NCI-H1105 (cell line): Measurements from ENCODE around the gene UPK3B.
"Not testable (repeated sequence)": the region's sequence is repeated elsewhere in the genome, so short reads cannot be mapped to it uniquely, and the experiment has no call there.

Experiments
- DNase-seq: peaks from one replicate; lab custom pipeline; 2025; lab: John Stamatoyannopoulos, UW

Gene UPK3B

DNA sequence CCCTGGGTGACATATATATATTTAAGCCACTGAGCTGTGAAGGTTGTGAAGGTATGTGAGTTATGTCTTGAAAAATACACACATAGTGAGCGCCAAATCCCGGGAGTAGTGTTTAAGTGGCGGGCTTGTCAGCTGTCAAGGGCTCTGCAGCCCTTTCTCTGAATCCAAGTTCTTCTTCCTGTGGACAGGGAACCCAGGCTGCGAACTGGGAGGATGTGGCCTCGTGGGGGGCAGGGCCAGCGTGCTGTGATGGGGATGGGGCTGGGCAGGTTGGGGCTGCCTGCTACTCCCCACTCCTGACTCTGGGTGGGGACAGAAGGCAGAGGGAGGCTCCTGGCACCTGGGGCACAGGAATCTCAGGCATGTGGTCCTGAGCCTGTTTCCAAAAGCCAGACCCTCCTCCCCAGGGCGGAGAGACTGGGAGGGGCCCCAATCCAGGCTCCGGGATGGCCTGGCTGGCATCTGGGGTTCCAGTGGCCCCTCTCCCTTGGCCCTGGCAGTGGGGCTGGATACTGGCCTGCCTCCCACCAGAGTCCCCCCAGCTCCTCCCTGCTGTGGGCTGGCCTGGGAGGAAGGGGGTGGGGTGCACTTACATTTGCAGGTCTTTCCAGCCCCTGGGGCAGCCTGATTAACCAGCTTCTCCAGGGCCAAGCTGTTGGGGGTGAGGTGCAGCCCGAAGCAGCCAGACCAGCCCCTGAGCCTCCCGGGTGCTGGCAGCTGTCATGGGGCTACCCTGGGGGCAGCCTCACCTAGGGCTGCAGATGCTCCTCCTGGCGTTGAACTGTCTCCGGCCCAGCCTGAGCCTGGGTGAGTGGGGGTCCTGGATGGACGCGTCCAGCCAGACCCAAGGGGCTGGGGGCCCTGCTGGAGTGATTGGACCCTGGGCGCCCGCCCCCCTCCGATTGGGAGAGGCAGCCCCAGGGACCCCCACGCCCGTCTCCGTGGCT lies at the start of gene UPK3B:
Gene UPK3B (plus strand): TSS at position 622 of the 947 bp plus-strand sequence. CDS start 101 bp downstream, at position 723.
- no peak for DNase-seq

DNA sequence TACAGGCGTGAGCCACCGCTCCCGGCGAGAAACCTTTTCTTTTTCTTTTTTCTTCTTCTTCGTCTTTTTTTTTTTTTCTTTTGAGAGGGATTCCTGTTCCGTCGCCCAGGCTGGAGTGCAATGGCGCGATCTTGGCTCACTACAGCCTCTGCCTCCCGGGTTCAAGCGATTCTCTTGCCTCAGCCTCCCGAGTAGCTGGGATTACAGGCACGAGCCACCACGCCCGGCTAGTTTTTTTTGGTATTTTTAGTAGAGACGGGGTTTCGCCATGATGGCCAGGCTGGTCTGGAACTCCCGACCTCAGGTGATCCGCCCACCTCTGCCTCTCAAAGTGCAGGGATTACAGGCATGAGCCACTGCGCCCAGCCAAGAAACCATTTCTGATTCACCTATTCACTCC lies 49.6 kb upstream of the UPK3B start:
- not testable (repeated sequence) for DNase-seq

DNA sequence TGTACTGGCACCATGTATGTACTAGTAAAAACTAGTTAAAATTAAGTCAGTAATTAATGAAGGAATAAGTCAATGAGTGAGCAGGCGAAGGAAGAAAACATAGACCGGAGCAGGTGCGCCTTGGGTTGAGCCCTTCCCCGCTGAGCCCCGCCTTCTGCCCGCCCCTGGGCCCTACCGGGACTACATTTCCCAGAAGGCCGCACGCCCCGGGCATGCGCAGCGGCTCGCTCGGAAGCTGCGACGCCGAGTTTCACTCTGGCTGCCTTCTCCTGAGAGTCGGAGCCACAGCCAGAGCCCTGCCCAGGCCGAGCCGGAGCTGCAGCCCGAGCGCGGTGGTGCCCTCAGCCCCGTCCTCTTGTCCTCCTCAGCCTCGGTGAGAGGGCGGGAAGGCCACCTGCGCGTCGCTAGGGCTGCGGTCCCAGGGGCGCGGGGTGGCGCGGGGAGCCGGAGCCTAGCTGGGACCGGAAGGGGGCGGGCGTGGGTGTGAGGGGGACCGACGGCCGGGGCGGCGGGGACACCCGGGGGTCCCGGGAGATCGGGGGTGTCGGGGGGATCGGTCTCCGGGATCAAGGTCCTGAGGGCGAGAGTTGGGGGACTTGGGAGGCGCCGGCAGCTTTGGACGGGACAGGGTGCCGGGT lies 48.8 kb upstream of the UPK3B start, which contains the start of gene DTX2:
Gene DTX2 (plus strand): TSS at position 246 of the 638 bp plus-strand sequence. CDS start 18,801 bp downstream, outside the sequence.
- DNase-seq = not testable (repeated sequence)

DNA sequence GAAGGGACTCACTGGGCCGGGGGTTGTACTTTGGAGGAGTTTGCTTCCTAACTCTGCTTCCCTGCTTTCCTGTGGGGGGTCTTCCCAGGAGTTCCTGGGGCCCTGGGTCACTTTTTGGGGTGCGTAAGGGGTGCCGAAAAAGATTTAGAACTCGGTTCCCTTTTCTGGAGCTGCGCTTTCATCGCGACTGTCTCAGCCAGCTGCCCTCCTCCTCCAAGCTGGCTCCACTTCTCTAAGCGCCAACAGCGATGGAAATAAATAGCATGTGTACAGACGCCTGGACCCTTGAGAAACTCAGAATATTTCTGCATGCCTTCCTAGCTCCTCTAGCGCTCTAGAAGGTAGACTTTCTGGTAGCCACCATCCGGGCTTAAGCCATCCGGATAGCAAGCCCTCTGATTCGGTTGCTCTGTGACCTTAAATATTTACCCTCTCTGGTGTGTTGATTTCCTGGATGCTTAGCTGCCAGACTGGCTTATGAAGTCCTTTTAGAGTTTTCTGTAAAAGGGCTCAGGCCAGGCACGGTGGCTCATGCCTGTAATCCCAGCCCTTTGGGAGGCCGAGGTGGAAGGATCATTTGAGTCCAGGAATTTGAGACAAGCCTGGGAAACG lies 48.0 kb upstream of the UPK3B start:
- DNase-seq = not testable (repeated sequence)

DNA sequence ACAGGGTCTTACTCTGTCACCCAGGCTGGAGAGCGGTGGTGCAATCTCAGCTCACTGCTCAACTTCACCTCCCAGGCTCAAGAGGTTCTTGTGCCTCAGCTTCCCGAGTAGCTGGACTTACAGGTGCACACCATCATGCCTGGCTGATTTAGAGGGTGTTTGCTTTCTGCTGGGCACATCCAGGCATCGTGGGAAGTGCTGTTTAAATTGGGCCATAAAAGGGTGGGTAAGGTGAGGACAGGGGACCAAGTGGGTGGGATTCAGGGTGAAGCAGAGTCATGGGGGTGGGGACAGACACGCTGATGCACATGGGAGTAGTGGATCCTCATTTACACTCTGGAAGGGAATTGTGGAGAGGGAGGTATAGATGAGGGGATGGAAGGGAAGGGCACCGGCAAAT lies 45.4 kb upstream of the UPK3B start:
- not testable (repeated sequence) for DNase-seq

DNA sequence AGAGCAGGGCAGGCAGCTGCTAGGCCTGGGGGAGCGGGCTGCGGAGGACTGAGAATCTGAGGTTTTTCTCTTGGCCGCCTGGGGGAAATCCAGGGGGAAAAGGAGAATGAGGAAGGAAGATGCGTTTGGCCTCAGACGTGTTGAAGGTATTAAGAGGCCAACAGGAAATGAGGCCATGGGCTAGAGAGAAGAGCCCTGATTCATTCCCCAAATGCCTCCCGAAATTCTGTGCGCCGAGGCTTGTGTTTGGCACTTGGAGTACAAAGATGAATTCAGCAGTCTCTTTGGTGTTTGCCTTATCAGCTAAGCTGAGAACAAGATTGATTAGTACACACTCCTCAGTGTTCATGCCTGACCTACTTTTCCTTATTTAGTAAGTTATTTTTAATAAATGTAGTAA lies 44.4 kb upstream of the UPK3B start:
- not testable (repeated sequence) for DNase-seq

DNA sequence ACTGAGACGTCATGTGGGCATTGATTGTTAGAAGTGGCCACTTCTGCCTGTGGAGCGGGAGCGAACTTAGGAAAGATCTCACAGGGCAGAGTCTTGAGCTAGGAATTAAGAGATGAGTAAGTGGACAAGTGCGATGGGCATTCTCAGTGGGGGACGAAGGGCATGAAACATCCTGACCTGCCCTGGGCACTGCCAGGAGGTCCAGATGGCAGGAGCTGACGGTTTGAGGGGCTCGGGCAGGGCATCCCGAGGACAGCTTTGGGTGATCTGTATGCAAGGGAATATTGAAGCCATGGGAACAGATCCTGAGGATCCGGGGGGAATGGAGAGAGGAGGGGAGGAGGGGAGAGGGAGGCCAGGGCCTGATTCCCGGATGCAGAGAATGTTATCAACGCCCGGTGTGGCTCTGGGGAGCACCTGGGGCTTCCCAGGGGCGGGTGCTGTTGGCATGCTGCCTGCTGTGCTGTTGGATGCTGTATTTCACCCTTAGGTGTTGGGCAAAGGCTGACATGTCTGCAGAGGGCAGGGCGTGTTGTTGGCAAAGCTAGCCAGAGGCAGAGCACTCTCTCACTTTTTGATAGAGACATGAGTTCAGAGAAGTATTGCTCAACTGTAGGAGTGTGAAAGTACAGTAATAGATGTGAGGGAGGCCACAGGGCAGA lies 42.5 kb upstream of the UPK3B start:
- DNase-seq = peak; percentile 41

DNA sequence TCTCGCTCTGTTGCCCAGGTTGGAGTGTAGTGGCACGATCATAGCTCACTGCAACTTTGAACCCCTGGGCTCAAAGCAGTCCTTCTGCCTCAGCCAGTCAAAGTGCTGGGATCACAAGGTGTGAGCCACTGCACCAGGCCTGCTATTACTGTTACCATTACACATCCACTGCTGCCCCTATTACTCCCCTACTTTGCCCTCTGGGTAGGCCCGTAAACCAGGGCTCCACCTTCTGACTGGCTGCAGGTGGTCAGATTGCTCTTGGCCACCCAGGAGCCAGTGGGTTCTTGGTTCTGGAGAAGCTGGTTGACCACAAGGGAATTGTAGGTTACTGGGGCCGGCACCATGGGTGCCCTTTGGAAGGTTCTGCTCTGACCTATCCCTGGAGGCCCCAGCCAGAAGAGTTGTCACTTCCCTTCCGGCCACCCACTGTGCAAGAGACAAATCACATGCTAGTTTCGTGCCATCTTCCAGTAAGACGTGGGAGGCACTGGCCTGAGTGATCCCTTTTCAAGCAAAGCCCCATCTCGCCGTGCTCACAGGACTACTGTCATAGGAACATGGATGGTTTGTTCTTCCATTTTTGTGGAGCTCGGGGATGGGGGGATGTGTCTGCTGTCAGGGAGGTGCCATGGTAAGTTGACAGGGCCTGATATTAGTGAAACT lies 38.7 kb upstream of the UPK3B start:
- DNase-seq = not testable (repeated sequence)

DNA sequence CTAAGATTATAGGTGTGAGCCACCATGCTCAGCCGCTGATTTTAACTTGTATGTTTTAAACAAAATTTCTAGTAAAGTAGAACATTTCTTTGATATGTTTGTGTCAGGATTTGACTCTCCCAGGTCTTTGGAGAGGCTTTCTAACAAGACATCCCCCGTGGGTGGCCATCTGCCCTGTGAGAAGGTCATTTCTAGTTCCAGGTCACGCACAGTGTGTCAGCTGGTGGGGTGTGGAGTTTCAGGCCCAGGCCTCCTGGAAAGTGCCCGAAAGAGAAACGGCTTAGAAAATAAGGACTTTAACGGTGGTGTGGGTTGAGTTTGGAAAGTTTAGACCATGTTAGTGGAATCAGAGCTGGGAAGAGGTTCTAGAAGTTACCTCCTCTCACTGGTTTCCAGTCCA lies 37.3 kb upstream of the UPK3B start:
- DNase-seq = not testable (repeated sequence)

DNA sequence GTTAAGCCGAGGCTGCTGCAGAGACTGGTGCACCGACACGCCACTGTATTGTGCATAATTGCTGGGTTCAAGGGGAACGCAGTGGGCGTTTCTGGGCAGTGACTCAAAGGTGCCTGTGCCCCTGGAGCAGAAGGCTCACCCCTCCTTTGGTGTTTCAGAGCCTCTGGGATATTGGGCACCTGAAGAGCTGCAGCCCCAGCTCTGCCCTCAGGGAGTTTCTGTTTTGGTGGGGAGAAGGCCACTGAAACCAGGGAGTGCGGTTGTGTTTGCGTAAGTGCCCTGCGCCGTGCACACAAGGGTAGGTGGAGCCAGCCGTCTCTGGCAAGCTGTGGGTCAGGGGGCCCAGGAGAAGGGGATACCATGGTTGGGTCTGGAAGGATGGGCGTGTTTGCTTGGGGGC lies 34.1 kb upstream of the UPK3B start:
- not testable (repeated sequence) for DNase-seq

DNA sequence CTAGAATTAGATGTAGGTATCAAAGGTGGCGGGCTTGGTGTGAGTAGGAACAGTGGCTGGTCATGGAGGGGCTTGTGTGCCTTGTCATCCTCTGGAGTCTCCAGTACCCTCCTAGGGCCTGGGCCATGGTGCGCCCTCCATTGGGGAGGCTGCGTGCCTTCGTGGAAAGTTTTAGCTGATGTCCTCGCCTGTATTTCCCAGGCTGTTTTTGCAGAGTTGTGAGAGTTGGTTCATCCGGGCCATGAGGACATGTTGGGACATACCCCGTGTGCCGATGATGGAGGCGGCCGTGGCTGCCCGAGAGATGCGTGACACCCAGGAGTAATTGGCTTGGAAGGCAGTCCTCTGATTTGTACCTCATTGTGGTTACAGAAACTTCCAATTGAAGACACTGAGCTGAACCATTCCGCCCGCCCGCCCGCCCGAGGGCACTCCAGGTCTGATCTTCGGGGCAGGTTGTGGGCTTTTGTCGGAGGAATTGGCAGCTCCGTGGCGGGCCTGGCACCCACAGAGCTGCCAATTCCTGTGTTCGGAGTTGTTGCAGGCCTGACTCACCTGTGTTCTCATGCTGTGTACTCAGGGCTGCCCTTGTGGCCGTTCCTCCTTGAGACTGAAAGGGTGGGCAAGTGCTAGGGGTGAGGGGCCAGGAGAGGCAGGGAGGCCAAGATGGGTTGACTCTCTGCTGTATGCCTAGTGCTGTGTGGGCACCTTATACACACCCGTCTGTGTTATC lies 33.4 kb upstream of the UPK3B start:
- not testable (repeated sequence) for DNase-seq

DNA sequence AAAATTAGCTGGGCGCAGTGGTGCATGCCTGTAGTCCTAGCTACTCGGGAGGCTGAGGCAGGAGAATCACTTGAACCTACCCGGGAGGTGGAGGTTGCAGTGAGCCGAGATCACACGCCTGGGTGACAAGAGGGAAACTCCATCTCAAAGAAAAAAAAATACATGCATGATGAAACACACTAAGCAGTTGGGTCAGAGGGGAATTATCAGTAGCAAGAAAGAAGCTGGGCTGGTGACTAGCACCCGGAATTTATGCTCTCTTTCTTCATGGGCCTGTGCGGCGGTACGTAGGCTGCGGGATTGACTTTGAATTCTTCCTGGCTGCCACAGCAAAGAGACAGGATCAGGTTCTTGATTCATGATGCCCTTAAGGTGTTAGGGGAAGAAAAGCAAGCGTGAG lies 30.7 kb upstream of the UPK3B start:
- DNase-seq = not testable (repeated sequence)

DNA sequence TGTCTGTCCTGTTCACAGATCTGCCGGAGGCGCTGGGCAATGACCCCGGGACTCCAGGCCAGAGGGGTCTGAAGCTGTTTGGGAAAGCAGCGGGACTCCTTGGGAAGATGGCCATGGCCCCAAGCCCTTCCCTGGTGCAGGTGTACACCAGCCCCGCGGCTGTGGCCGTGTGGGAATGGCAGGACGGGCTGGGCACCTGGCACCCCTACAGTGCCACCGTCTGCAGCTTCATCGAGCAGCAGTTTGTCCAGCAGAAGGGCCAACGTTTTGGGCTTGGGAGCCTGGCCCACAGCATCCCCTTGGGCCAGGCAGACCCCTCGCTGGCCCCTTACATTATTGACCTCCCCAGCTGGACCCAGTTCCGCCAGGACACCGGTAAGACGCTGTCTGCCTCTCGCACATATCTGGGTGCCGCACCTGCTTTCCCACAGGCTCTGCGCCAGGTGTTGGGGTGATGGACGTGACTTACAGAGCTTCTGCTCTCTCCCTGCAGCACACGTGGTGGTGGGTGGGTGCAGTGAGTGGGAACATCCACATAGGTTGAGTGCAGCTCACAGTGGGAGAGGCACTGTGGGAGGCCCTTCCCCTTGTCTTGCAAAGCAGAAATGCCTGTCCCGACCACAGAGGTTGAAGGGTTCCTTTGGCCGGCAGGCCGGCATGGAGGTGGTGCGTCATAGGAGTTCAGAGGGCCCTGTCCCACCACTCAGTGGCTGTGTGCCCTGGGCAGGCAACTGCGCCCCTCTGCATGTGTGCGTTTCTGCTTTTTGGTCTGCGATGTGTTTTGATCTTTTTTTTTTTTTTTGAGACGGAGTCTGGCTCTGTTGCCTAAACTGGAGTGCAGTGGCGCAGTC lies 29.7 kb upstream of the UPK3B start:
- not testable (repeated sequence) for DNase-seq

DNA sequence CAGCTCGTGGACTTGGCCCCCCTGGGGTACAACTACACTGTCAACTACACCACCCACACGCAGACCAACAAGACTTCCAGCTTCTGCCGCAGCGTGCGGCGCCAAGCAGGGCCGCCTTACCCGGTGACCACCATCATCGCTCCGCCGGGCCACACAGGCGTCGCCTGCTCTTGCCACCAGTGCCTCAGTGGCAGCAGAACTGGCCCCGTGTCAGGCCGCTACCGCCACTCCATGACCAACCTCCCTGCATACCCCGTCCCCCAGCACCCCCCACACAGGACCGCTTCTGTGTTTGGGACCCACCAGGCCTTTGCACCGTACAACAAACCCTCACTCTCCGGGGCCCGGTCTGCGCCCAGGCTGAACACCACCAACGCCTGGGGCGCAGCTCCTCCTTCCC lies 27.7 kb upstream of the UPK3B start:
- not testable (repeated sequence) for DNase-seq

DNA sequence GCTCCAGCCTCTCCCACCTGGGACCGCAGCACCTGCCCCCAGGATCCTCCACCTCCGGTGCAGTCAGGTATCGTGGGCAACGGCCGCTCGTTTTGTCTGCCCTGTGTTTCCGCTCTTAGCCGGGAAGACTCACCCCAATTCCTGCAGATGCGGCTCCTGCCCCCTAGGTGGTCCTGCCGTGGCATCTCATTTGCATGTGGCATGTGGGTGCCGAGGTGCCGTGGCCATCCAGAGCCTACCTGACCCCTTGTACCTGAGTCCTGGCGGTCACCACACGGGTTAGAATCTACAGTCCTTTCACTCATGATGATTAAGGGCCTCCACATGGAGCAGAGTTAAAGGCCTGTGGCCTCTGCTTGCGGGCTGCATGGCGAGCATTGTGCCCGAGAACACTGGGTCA lies 27.3 kb upstream of the UPK3B start:
- DNase-seq = not testable (repeated sequence)

DNA sequence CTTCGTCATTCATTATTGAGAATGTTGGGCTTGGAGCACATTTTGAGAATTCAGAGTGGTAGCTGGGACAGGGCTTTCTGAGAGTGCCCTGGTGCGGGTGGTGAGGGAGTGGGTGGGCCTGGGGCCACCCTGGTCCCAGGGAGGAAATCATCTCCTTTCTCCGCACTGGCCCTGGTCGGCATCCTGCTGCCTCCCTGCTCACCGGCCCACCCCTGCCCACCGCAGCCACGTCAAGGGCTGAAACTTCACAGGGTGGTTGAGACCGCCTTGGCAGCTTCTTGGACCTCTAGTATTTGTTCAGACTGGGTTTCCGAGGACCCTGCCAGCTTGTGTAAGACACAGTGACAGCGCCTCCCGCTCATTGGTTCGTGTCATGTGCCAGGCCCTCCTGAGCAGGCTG lies 25.9 kb upstream of the UPK3B start:
- not testable (repeated sequence) for DNase-seq

DNA sequence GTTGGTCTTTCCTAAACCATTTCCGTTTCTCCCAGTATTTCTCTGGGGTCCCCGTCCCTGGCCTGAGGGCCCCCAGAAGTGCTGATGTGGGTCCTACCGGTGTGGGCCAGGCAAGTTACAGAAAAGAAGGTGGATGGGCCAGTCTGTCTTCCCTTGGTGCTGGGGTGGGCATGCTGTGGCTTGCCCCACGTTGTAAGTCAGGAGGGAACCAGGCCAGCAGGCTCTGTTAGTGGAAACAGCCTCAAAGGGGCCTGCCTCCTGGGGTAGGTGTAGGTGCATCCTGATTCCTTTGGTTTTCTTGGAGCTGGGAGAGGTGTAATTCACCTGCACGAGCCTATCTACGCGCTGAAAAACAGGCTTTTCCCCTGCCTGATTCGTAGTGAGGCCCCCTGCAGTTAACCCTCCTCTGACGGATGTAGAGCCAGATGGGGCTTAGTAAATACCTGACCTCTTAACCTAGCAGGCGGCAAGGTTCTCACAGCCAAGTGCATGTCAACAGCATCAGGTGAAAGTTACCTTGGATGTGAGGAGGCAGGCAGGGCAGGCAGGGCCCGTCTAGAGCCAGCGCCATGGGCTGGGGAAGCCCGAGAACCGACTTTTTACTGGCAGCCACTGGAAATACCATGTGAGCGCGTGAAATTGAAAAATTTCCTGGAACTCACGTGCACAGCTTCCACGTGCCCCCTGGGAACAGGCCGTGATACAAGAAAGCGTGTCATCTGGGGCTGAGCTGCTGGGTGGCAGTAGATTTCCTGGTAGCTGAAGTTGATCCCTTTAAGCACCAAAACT lies 24.3 kb upstream of the UPK3B start:
- not testable (repeated sequence) for DNase-seq

DNA sequence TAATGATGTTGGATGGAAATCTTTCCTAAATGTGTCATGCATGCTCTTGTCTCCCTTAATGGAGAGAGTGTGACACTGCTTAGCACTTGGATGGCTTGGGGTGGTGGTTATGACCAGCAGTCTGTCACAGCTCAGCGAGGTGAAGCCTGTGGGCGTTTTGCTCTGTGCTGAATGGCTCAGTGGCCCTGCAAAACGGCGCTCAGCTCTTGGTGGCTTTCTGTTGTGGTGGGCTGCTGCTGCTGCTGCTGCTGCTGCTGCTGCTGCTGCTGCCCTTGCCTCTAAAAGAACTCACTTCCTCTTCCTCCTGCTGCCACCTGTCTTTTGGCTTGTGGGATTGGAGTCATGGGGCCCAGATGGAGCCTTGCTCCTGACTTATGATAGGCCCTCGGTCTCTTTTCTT lies 23.7 kb upstream of the UPK3B start:
- not testable (repeated sequence) for DNase-seq

DNA sequence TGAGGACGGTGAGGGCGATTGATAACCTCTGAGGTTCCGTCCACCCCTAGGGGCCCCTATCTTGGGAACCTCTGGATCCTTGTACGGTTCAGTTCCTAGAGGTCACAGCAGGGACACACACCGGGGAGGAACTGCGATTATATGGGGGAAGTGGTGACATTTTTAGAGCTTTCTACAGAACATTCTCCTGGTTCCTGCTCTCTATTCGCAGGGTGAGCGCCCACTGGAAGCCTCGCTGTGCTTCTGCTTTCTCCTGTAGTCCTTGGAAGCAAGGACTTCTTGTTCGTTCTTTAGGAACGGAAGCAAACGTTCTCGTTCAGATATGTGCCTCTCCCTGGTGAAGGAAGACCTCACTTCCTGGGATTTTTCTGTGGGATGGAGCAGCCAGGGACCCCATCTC lies 22.4 kb upstream of the UPK3B start:
- not testable (repeated sequence) for DNase-seq
